ENCODE results near the gene DOK5.
"Not testable (repeated sequence)": the region's sequence is repeated elsewhere in the genome, so short reads cannot be mapped to it uniquely, and the experiment has no call there.

- not testable (repeated sequence) for TF ChIP-seq POLR2AphosphoS5 (IDR thresholded peaks at IDR 0.05; ENCODE audit: low read depth, low read length); TAF1 (IDR thresholded peaks at IDR 0.05; ENCODE audit: borderline replicate concordance, low read depth, low read length)
These were observed 39.0 kb upstream of the DOK5 start for GRCh38 chr20:54436410-54436809.

All from GM12892 (cell line).